HG03432 (cell line): ENCODE results near the gene LRRTM2.

Source experiments
- ATAC-seq: cut with Tn5 transposase; IDR thresholded peaks from one replicate; pipeline ENCODE4 v1.9.1; 2021; ENCODE audit warnings: mild to moderate bottlenecking, moderate library complexity; ENCODE audit not compliant: unreplicated experiment

The LRRTM2 gene

GRCh38 chr5:138884554-138884953 is 9.4 kb upstream of the LRRTM2 start:
- no peak for ATAC-seq

GRCh38 chr5:138884094-138884493 is 9.0 kb upstream of the LRRTM2 start:
- no peak for ATAC-seq

DNA sequence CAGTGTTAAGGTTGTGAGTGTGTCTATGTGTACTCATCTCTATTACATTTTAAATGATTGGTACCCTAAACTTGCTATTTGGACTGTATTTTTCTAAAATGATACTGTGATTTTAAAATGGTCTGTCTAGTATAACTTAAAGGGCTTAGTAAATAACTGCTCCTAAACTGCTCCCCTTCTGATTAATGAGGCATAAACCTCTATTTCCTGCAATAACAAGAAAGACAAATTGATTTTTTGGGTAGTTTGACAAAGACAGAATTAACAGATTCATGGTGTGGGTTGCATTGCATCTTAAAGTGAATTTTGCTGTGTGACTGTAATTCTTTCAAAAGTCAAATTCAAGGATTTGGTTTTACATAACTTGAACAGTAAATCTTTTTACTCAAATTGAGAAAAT is 8.1 kb upstream of the LRRTM2 start:
- no peak for ATAC-seq

- ATAC-seq, result no peak
Observed at GRCh38 chr5:138878437-138879235, 3.5 kb upstream of the LRRTM2 start.

- ATAC-seq, result no peak
Observed at GRCh38 chr5:138876811-138877210, 1.7 kb upstream of the LRRTM2 start.

- ATAC-seq, result no peak
Observed at GRCh38 chr5:138875946-138876345, 811 bp upstream of the LRRTM2 start.

GRCh38 chr5:138875552-138875875 is 379 bp upstream of the LRRTM2 start:
- no peak for ATAC-seq

DNA sequence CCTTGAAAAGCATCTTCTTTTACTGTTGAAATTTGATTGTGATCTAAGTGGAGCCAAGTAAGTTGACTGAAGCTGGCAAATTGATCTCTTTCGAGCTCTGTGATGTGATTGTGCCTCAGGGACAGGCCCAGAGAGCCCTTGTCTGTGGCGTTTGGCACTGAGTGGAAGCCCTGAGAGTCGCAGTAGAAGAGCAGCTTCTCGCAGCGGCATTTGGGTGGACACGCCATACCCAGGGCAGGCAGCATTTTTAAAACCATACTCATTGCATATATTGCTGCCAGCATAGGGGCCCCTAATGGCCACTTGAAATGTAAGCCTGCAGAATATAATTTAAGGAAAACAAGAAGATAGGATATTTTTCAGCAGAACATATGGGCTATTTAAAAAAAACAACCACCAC is 894 bp downstream of the LRRTM2 start:
- ATAC-seq, result no peak

DNA sequence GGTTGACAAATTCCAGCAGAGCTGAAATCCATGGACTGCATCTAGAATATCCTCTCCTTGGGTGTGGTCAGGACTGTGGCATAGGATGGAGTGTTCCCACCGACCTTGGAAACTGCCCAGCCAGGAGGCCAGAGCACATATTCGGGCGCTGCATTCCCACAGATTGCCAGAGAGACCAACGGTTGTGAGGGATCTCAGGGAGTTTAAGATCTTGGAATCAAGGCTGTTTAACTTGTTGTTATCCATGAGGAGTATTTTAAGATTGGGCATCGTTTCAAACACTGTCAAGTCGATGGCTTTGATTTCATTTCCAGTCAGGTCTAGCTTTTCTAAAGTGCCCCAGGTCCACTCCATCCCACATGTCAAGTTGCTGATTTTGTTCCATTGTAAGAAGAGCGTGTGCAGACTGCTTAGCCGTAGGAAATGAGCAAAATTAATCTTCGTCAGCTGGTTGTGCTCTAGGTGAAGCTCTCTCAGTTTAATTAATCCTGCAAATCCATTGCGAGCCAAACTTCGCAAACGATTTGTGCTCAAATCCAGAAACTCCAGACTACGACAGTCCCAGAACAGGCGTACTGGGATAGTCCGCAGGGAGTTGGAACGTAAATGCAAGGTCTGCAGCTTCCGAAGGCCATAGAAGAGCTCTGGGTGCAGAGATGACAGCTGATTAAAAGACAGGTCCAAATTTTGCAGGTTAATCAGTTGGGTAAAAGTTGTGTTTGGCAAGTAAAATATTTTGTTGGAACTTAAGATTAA is 1.5 kb downstream of the LRRTM2 start:
- ATAC-seq, result no peak

GRCh38 chr5:138872841-138873465 is 2.2 kb downstream of the LRRTM2 start:
- no peak for ATAC-seq

- ATAC-seq, result no peak
Observed at GRCh38 chr5:138870611-138871010, 4.5 kb downstream of the LRRTM2 start.

DNA sequence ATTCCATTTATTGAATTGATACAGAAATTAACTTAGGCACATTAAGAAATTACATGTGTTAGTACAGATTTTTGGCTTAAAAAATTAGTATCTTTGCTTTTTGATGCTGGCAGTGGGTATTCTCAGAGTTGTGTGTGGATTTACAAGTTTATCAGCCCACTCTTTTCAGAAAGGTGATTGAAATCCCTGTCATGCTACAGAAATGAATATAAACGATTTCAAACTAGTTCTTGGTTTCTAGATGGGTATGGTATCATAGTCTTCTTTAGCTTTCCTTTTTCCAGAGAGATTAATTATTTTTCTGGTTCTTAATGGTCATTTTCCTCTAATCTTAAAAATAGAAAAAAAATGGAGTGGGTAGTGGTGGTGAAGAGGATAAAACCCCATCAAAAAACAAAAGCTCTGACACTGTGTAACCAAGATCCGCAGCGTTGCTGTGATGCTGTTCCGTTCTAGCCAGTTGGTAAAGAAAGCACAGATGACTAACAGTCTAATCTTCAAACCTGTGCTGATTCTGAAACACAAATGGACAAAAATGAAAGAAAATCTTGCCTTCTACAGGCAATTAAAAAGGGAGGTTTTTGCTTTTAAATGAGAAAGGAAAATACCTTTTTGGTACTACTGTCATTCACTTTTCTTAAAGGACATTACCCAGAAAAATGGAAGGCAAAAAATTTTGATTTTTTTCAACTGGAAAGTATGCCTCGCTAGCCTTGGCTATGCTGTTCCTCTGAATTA is 5.2 kb downstream of the LRRTM2 start:
- no peak for ATAC-seq

GRCh38 chr5:138869038-138869437 is 6.1 kb downstream of the LRRTM2 start:
- ATAC-seq, result no peak

GRCh38 chr5:138867011-138867410 is 8.1 kb downstream of the LRRTM2 start:
- no peak for ATAC-seq

DNA sequence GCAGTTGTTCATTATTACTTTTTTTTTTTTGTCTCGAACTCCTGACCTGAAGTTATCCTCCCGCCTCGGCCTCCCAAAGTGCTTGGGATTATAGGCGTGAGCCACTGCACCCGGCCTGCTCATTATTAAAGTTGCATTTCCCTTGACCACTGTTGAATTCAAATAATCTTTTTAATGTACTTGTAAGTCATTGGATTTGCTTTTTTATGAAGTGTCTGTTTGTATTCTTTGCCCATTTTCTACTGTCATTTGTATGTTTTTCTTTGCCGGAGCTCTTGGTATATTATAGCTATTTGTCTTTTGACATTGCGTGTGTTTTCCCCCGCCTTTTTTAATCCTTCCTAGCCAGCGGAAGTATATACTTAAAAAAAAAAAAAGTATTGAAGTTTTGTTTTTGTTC is 22.0 kb downstream of the LRRTM2 start:
- ATAC-seq, result no peak

GRCh38 chr5:138850865-138851435 is 24.2 kb downstream of the LRRTM2 start:
- no peak for ATAC-seq

- no peak for ATAC-seq
Observed at GRCh38 chr5:138849882-138850281, 25.3 kb downstream of the LRRTM2 start.

DNA sequence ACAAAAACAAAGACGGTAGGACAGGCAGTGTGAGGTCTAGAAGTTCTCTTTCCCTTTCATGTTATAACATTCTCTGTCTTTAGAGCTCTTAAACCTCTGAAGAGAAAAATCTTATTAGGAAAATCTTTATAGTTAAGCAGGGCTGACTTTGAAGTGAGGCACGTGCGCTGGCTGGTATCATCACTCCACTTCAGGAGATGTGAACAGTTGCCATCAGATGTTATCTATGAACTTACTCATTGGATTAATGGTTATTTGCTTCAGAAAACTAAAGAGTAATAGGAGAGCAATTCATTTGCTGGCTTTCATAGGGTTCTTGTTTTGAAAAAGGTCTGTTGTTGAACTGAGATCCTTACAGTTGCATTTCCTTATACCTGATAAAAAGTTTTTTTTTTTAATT is 25.7 kb downstream of the LRRTM2 start:
- no peak for ATAC-seq

DNA sequence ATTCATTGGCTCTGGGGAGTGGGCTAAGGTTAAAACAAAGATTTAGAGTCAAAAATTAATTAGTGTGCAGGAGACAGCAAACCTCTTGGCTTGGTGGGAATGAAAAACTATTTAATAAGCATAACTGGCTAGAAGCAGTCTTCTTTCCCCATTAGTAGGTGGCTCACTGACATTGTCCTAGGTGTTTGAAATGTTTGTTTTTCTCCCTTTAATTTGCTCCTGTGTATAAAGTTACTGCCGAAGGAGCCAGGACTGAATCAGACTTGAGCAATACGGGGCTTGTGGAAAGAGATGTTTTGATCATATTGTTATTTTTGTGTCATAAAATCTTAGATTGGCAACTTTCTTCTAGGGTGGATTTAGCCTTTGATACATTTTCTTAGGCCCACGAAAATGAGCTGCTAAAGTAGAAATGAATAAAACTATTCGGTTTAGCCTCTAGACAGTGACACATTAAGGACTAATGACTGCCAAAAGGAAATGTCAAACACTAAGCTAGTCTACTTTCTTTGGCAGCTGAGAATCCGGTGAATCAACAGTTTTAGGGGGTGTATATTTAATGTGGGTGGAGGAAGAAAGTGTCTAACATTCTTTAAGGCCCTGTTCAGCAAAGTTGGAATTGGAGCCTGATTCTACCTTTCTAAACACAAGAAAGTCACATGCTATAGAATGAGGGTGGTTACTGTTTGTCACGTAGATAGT is 30.2 kb downstream of the LRRTM2 start:
- ATAC-seq, result no peak

GRCh38 chr5:138844125-138844461 is 31.0 kb downstream of the LRRTM2 start:
- no peak for ATAC-seq
